GM12891 (cell line): ENCODE results near the gene CABP7. TPM values are rescaled to one million over a fixed set of nuclear protein-coding genes. Genes with fewer than 3 reads are reported as not detected.

Experiments used
- DNase-seq: peaks from one replicate; pipeline ENCODE4 v3.0.0; 2011; ENCODE audit warnings: low spot score; ENCODE audit not compliant: insufficient read length
- FAIRE-seq: peaks from 2 replicates; lab custom pipeline; 2011; peaks lifted over from hg19 to GRCh38; lab: Jason Lieb, UNC
- PAX5 ChIP-seq: IDR thresholded peaks from 2 replicates; pipeline ENCODE4 v1.6.1; 2011; ENCODE audit warnings: low read length, moderate library complexity, mild to moderate bottlenecking; ENCODE audit not compliant: insufficient read depth, severe bottlenecking
- POLR2A ChIP-seq: IDR thresholded peaks from 2 replicates; pipeline ENCODE4 v1.6.1; 2011; ENCODE audit warnings: low read depth, low read length, control low read depth
- POLR2AphosphoS5 ChIP-seq: IDR thresholded peaks from 2 replicates; pipeline ENCODE4 v1.6.1; 2011; ENCODE audit warnings: low read depth, low read length, control low read depth
- POU2F2 ChIP-seq: IDR thresholded peaks from 2 replicates; pipeline ENCODE4 v1.6.1; 2011; ENCODE audit warnings: low read depth, mild to moderate bottlenecking, control low read depth, low read length, moderate library complexity
- SPI1 ChIP-seq: IDR thresholded peaks from 2 replicates; pipeline ENCODE4 v1.6.1; 2011; ENCODE audit warnings: low read depth, low read length, control low read depth
- TAF1 ChIP-seq: IDR thresholded peaks from 2 replicates; pipeline ENCODE4 v1.6.1; 2011; ENCODE audit warnings: low read depth, low read length, control low read depth
- polyA plus RNA-seq: library from polyadenylated mRNA; unstranded; fragments of >200 nt; gene quantifications from one replicate; pipeline ENCODE4 v1.2.1, GENCODE V29; 2012; ENCODE audit warnings: low read depth, missing spikeins, inconsistent platforms; ENCODE audit not compliant: missing spikeins

CABP7 gene
- polyA plus RNA-seq, result 0.03 TPM

- no peak for DNase-seq
- FAIRE-seq, result no peak
- TF ChIP-seq POLR2A (no peak), POU2F2 (no peak), POLR2AphosphoS5 (no peak), TAF1 (no peak), SPI1 (no peak), PAX5 (no peak)
Observed at GRCh38 chr22:29719899-29720645, at the start of gene CABP7. TSS of gene CABP7 (plus strand) at chr22:29720003. CDS start at chr22:29720425, 422 bp downstream.

- FAIRE-seq, result no peak
- TF ChIP-seq PAX5 (no peak), POU2F2 (no peak), POLR2A (no peak), TAF1 (no peak), POLR2AphosphoS5 (no peak), SPI1 (no peak)
- DNase-seq, result no peak
Observed at GRCh38 chr22:29670626-29671025, 49.2 kb upstream of the CABP7 start.

GRCh38 chr22:29673361-29674066 is 46.3 kb upstream of the CABP7 start:
- TF ChIP-seq TAF1, result no peak
- no peak for TF ChIP-seq SPI1
- no peak for TF ChIP-seq POLR2A
- no peak for TF ChIP-seq POLR2AphosphoS5
- TF ChIP-seq PAX5, result no peak
- no peak for TF ChIP-seq POU2F2
- no peak for DNase-seq
- FAIRE-seq, result no peak

GRCh38 chr22:29674121-29674520 is 45.7 kb upstream of the CABP7 start:
- DNase-seq (no peak), FAIRE-seq (no peak)
- TF ChIP-seq SPI1, result no peak
- TF ChIP-seq POLR2A, result no peak
- TF ChIP-seq PAX5, result no peak
- TF ChIP-seq TAF1, result no peak

GRCh38 chr22:29679316-29679715 is 40.5 kb upstream of the CABP7 start:
- TF ChIP-seq TAF1, result no peak
- TF ChIP-seq SPI1, result no peak
- no peak for TF ChIP-seq POU2F2
- TF ChIP-seq POLR2A, result no peak
- no peak for TF ChIP-seq POLR2AphosphoS5
- TF ChIP-seq PAX5, result no peak
- DNase-seq, result no peak
- FAIRE-seq, result no peak

GRCh38 chr22:29683536-29683935 is 36.3 kb upstream of the CABP7 start:
- FAIRE-seq (no peak), DNase-seq (no peak)
- no peak for TF ChIP-seq TAF1
- no peak for TF ChIP-seq PAX5
- TF ChIP-seq POLR2A, result no peak
- TF ChIP-seq POU2F2, result no peak
- no peak for TF ChIP-seq POLR2AphosphoS5
- TF ChIP-seq SPI1, result no peak

- DNase-seq (no peak), FAIRE-seq (no peak)
Observed at GRCh38 chr22:29684244-29684643, 35.6 kb upstream of the CABP7 start.

GRCh38 chr22:29689206-29689879 is 30.5 kb upstream of the CABP7 start:
- TF ChIP-seq POLR2AphosphoS5 (no peak), TAF1 (no peak), POU2F2 (no peak), PAX5 (no peak), SPI1 (no peak), POLR2A (no peak)
- DNase-seq (no peak), FAIRE-seq (no peak)

More at GRCh38 chr22:29684244-29684643, 35.6 kb upstream of the CABP7 start:
- peak; percentile 82 for TF ChIP-seq SPI1
- no peak for TF ChIP-seq POLR2AphosphoS5

GRCh38 chr22:29689880-29690213 is 30.0 kb upstream of the CABP7 start:
- DNase-seq (no peak), FAIRE-seq (peak; percentile 58)
- no peak for TF ChIP-seq SPI1
- no peak for TF ChIP-seq POLR2AphosphoS5
- TF ChIP-seq TAF1, result no peak
- no peak for TF ChIP-seq POU2F2
- TF ChIP-seq POLR2A, result no peak
- no peak for TF ChIP-seq PAX5
